ENCODE results near the gene CES2.
"Not testable (repeated sequence)": the region's sequence is repeated elsewhere in the genome, so short reads cannot be mapped to it uniquely, and the experiment has no call there.

Gene CES2

GRCh38 chr16:66974156-66974931, 39.0 kb downstream of the CES2 start:
- not testable (repeated sequence) for FAIRE-seq; DNase-seq (ENCODE audit: extremely low spot score, insufficient read length, low read depth)

- not testable (repeated sequence) for DNase-seq (ENCODE audit: extremely low spot score, insufficient read length, low read depth); FAIRE-seq
Observed at GRCh38 chr16:66974932-66975246, 39.6 kb downstream of the CES2 start.

- no peak for DNase-seq (ENCODE audit: extremely low spot score, insufficient read length, low read depth)
- FAIRE-seq: no peak
Observed at GRCh38 chr16:66975302-66975893, 40.1 kb downstream of the CES2 start.

GRCh38 chr16:66976746-66977145, 41.4 kb downstream of the CES2 start:
- DNase-seq (ENCODE audit: extremely low spot score, insufficient read length, low read depth) (no peak), FAIRE-seq (no peak)

GRCh38 chr16:66977341-66978113, 42.2 kb downstream of the CES2 start:
- peak; percentile 75 for DNase-seq (ENCODE audit: extremely low spot score, insufficient read length, low read depth)
- FAIRE-seq: peak; percentile 93

- DNase-seq (ENCODE audit: extremely low spot score, insufficient read length, low read depth) (no peak), FAIRE-seq (no peak)
Observed at GRCh38 chr16:66979011-66979717, 43.8 kb downstream of the CES2 start.

GRCh38 chr16:66983033-66983432, 47.7 kb downstream of the CES2 start:
- no peak for FAIRE-seq
- no peak for DNase-seq (ENCODE audit: extremely low spot score, insufficient read length, low read depth)

- no peak for DNase-seq (ENCODE audit: extremely low spot score, insufficient read length, low read depth)
- no peak for FAIRE-seq
Observed at GRCh38 chr16:66984892-66985311, 49.6 kb downstream of the CES2 start.

- no peak for FAIRE-seq
- DNase-seq (ENCODE audit: extremely low spot score, insufficient read length, low read depth): no peak
Observed at GRCh38 chr16:66986559-66986958, 51.2 kb downstream of the CES2 start.

GRCh38 chr16:66988197-66988788, 53.0 kb downstream of the CES2 start, which contains the start of gene CES4A:
Gene CES4A (plus strand): TSS chr16:66988589. CDS start chr16:66988773, 184 bp downstream.
- DNase-seq (ENCODE audit: extremely low spot score, insufficient read length, low read depth) (no peak), FAIRE-seq (no peak)

- FAIRE-seq (no peak), DNase-seq (ENCODE audit: extremely low spot score, insufficient read length, low read depth) (no peak)
Observed at GRCh38 chr16:66991545-66992077, 56.3 kb downstream of the CES2 start.

GRCh38 chr16:66993558-66993957, 58.2 kb downstream of the CES2 start:
- not testable (repeated sequence) for DNase-seq (ENCODE audit: extremely low spot score, insufficient read length, low read depth); FAIRE-seq

Measured in GM18507 (cell line).